Neuron (in vitro differentiated cells): ENCODE measurements around the gene ADAM8.

ENCODE experiments used
- H2AFZ ChIP-seq: one replicate; pipeline ENCODE4 v1.6.1; 2013; ENCODE audit warnings: low read depth, mild to moderate bottlenecking, inconsistent platforms, low read length, moderate library complexity
- H3K27me3 ChIP-seq: one replicate; pipeline ENCODE4 v1.6.1; 2013; ENCODE audit warnings: low read length; ENCODE audit not compliant: insufficient read depth
- H3K36me3 ChIP-seq: one replicate; pipeline ENCODE4 v1.6.1; 2013; ENCODE audit warnings: low read length; ENCODE audit not compliant: insufficient read depth
- H3K4me1 ChIP-seq: one replicate; pipeline ENCODE4 v1.6.1; 2013; ENCODE audit warnings: low read length; ENCODE audit not compliant: insufficient read depth
- H3K4me3 ChIP-seq: 2 replicates; pipeline ENCODE4 v1.5.1; 2013; ENCODE audit warnings: mild to moderate bottlenecking, low read length, moderate library complexity
- H3K9me3 ChIP-seq: one replicate; pipeline ENCODE4 v1.6.1; 2013; ENCODE audit warnings: low read length

The ADAM8 gene

DNA sequence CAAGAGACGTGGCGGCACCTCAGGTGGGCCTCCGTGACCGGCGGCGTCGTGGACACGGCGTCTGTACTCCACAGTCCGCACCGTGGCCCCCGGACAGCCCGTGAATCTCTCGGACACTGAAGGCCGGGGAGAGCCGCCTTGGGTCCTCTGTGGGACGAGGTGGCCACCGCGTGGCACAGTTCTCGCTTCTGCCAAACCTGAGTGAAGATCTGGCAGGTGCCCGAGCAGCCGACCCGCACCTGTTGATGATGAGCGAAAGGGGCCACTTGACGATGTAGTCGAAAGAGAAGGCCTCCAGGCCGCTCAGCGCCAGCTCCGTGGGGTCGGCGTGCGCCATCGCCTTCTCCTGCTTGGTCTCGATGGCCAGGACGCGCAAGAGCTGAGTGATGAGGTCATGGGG is 8.5 kb upstream of the ADAM8 start:
- Histone ChIP-seq H2AFZ (no peak overlapping the region), H3K27me3 (no peaks in the 10 kb centered on the region), H3K4me1 (no peaks in the 10 kb centered on the region), H3K9me3 (no peaks in the 10 kb centered on the region), H3K36me3 (peaks cover 79% of the 10 kb centered on the region), H3K4me3 (no peak overlapping the region)

- H3K4me3 ChIP-seq = no peak overlapping the region
- peaks cover 79% of the 10 kb centered on the region for H3K36me3 ChIP-seq
- no peak overlapping the region for H2AFZ ChIP-seq
- H3K27me3 ChIP-seq = no peaks in the 10 kb centered on the region
- no peaks in the 10 kb centered on the region for H3K9me3 ChIP-seq
- no peaks in the 10 kb centered on the region for H3K4me1 ChIP-seq
Measured at GRCh38 chr10:133283931-133284330, 7.3 kb upstream of the ADAM8 start.

DNA sequence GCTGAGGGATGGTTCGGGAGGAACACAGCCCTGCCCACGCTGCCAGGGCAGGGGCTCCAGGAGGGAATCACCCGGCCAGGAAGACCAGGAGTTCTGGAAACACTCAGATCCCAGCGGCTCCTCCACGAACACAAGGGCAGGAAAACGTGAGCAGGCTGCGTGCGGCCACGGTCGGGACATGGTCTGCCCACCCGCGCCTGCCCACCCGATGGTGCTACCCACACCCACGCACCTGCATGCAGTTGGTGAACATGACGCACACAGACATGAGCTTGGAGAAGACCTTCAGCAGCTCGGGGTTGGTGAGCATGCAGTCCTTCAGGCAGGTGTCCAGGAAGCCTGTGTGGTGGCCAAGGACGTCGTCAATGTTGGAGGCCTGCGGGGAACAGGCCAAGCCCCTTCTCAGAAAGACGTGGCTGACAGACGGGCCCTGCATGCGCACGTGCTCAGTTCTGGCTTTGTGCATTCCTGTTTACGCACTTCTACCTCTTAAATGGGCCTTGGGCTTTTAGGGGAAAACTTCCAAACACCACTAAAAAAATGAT is 6.2 kb upstream of the ADAM8 start:
- H3K36me3 ChIP-seq = peaks cover 73% of the 10 kb centered on the region

GRCh38 chr10:133281628-133282372 is 5.1 kb upstream of the ADAM8 start:
- H3K9me3 ChIP-seq = no peaks in the 10 kb centered on the region
- H3K4me3 ChIP-seq = no peak overlapping the region
- H2AFZ ChIP-seq = no peak overlapping the region
- H3K36me3 ChIP-seq = peaks cover 69% of the 10 kb centered on the region
- H3K27me3 ChIP-seq = no peaks in the 10 kb centered on the region
- H3K4me1 ChIP-seq = no peaks in the 10 kb centered on the region

More for the DNA sequence above, 6.2 kb upstream of the ADAM8 start:
- no peak overlapping the region for H3K4me3 ChIP-seq
- no peaks in the 10 kb centered on the region for H3K4me1 ChIP-seq
- no peak overlapping the region for H2AFZ ChIP-seq
- H3K27me3 ChIP-seq = no peaks in the 10 kb centered on the region
- H3K9me3 ChIP-seq = no peaks in the 10 kb centered on the region

GRCh38 chr10:133281084-133281483 is 4.4 kb upstream of the ADAM8 start:
- no peaks in the 10 kb centered on the region for H3K9me3 ChIP-seq
- H3K36me3 ChIP-seq = peaks cover 66% of the 10 kb centered on the region

GRCh38 chr10:133280391-133281059 is 3.9 kb upstream of the ADAM8 start:
- Histone ChIP-seq H3K36me3 (peaks cover 60% of the 10 kb centered on the region), H3K4me3 (no peak overlapping the region), H3K27me3 (no peaks in the 10 kb centered on the region), H2AFZ (no peak overlapping the region), H3K4me1 (peaks cover 4% of the 10 kb centered on the region), H3K9me3 (no peaks in the 10 kb centered on the region)

More at GRCh38 chr10:133281084-133281483, 4.4 kb upstream of the ADAM8 start:
- Histone ChIP-seq H3K4me3 (no peak overlapping the region), H3K4me1 (no peaks in the 10 kb centered on the region), H3K27me3 (no peaks in the 10 kb centered on the region), H2AFZ (no peak overlapping the region)

DNA sequence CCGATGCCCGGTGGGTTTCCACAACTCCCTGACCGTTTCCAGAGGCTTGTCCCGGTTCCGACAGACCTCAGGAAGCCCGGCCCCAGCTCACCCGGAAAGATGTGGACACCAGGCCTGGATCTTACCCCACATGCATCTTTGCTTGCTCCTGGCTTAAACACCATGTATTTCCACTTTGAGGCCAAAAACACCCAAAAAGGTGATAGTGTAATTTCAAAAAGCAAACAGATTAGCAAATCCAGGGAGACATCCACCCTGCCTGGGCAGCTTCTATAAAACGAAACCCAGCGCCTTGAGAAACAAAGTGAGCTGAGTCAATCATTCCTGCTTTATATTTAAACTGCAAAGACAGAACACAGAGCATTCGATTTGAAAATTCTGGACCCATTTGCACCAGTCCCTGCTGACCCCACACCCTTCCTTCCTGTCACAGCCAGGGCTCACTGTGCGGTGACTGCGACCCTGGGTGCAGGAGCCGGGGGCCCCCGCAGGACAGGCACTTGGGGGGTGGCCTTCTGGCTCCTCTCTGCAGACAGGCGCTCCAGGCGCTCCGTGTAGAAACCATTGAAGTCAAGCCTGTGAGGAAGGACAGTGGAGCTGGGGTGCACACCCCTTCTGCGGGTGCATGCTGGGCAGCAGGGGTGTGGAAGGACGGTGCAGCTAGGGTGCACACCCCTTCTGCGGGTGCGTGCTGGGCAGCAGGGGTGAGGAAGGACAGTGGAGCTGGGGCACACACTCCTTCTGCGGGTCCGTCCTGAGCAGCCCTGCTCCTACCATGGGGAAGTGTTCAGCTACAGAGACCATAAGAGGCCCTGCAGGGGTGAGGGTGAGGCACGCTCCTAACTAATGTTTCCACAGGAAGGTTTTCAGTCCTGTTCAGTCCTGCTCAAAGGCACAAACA is 2.9 kb upstream of the ADAM8 start:
- Histone ChIP-seq H3K9me3 (no peaks in the 10 kb centered on the region), H2AFZ (no peak overlapping the region), H3K4me3 (no peak overlapping the region), H3K36me3 (peaks cover 51% of the 10 kb centered on the region), H3K4me1 (peaks cover 13% of the 10 kb centered on the region), H3K27me3 (no peaks in the 10 kb centered on the region)

DNA sequence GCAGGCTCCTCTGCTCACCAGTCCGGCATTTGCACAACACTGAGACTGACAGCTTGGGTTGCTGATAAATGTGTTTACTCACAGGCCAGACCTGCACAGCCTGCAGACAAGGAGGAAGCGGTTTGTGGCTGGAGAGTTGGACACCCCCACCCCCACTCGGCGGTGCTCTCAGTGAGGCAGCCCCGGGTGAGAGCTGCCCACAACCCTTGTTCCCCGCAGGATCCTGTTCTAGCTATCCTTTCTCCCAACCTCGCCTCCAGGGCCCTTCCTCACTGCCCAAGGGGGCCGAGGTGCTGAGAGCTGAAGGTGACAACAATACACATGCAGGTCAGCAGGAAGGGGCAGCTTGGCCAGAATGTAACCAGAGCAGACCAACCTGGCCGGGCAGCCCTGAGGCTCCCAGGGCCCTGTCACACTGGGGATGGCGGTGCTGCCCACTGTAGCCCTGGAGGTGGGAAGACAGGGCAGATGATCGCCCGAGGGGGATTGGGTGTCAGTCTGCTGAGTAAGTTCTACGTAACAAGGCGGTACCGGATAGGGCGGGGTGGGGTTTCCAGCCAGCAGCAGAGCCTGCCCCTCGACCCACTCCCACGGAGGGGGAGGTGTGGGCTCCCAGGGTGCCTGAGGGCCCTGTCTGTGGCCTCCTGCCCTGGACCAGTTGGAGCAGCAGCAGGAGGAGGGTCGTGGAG is 2.1 kb upstream of the ADAM8 start:
- Histone ChIP-seq H3K4me3 (no peak overlapping the region), H3K4me1 (peaks cover 13% of the 10 kb centered on the region), H3K9me3 (no peaks in the 10 kb centered on the region), H3K36me3 (peaks cover 42% of the 10 kb centered on the region), H2AFZ (no peak overlapping the region), H3K27me3 (no peaks in the 10 kb centered on the region)

GRCh38 chr10:133277993-133278576 is 1.4 kb upstream of the ADAM8 start:
- Histone ChIP-seq H3K36me3 (peaks cover 36% of the 10 kb centered on the region), H3K4me1 (peaks cover 13% of the 10 kb centered on the region), H3K27me3 (no peaks in the 10 kb centered on the region), H2AFZ (no peak overlapping the region), H3K4me3 (no peak overlapping the region), H3K9me3 (no peaks in the 10 kb centered on the region)

- H2AFZ ChIP-seq = no peak overlapping the region
- no peak overlapping the region for H3K4me3 ChIP-seq
- peaks cover 13% of the 10 kb centered on the region for H3K4me1 ChIP-seq
- peaks cover 30% of the 10 kb centered on the region for H3K36me3 ChIP-seq
- no peaks in the 10 kb centered on the region for H3K9me3 ChIP-seq
- no peaks in the 10 kb centered on the region for H3K27me3 ChIP-seq
Measured at GRCh38 chr10:133277277-133277992, 767 bp upstream of the ADAM8 start.

GRCh38 chr10:133276100-133276434 is 601 bp downstream of the ADAM8 start:
- Histone ChIP-seq H3K9me3 (no peaks in the 10 kb centered on the region), H3K36me3 (peaks cover 18% of the 10 kb centered on the region), H3K27me3 (no peaks in the 10 kb centered on the region), H3K4me1 (peaks cover 13% of the 10 kb centered on the region), H2AFZ (no peak overlapping the region), H3K4me3 (no peak overlapping the region)

GRCh38 chr10:133275684-133276092 is 980 bp downstream of the ADAM8 start:
- Histone ChIP-seq H3K9me3 (no peaks in the 10 kb centered on the region), H3K4me3 (no peak overlapping the region), H3K36me3 (peaks cover 17% of the 10 kb centered on the region), H2AFZ (no peak overlapping the region), H3K27me3 (no peaks in the 10 kb centered on the region), H3K4me1 (peaks cover 13% of the 10 kb centered on the region)
